Naive B cell (primary cell): ENCODE measurements around the gene STXBP1. TPM values are rescaled to one million over a fixed set of nuclear protein-coding genes. Genes with fewer than 3 reads are reported as not detected.
"Not testable (repeated sequence)": the region's sequence is repeated elsewhere in the genome, so short reads cannot be mapped to it uniquely, and the experiment has no call there.

Source experiments
- ATAC-seq, 2 donors: fragments of 150-1000 bp; cut with Tn5 transposase; 2 replicates each; pipeline ENCODE4 v1.10.0; 2021; ENCODE audit warnings: low read depth in 2 of 2, mild to moderate bottlenecking in 2 of 2, moderate library complexity in 2 of 2
- DNase-seq: peaks from one replicate; pipeline ENCODE4 v3.0.0; 2022
- H3K27ac Mint-ChIP-seq, 6 donors: one replicate each; pipeline ENCODE4 v1.8.0; 2020 to 2022; ENCODE audit warnings: mild to moderate bottlenecking in 6 of 6, mixed read lengths in 6 of 6, moderate library complexity in 5 of 6, inconsistent platforms in 2 of 6
- H3K27me3 Mint-ChIP-seq, 3 donors: one replicate each; pipeline ENCODE4 v1.8.0; 2021 to 2022; ENCODE audit warnings: mixed read lengths in 3 of 3, mild to moderate bottlenecking in 1 of 3
- H3K36me3 Mint-ChIP-seq, 2 donors: one replicate each; pipeline ENCODE4 v1.8.0; 2020 to 2022; ENCODE audit warnings: mixed read lengths in 2 of 2, inconsistent platforms in 1 of 2, mild to moderate bottlenecking in 1 of 2
- H3K4me1 Mint-ChIP-seq, 3 donors: one replicate each; pipeline ENCODE4 v1.8.0; 2020 to 2022; ENCODE audit warnings: mixed read lengths in 3 of 3, inconsistent platforms in 1 of 3, mild to moderate bottlenecking in 1 of 3, moderate library complexity in 1 of 3
- H3K4me3 Mint-ChIP-seq, 8 donors: one replicate each; pipeline ENCODE4 v1.8.0; 2020 to 2022; ENCODE audit warnings: mild to moderate bottlenecking in 8 of 8, mixed read lengths in 8 of 8, moderate library complexity in 8 of 8, inconsistent platforms in 2 of 8
- H3K9me3 Mint-ChIP-seq, 7 donors: one replicate each; pipeline ENCODE4 v1.8.0; 2020 to 2022; ENCODE audit warnings: mixed read lengths in 7 of 7, mild to moderate bottlenecking in 5 of 7, inconsistent platforms in 2 of 7, moderate library complexity in 1 of 7
- polyA plus RNA-seq, 6 donors: library from polyadenylated mRNA; unstranded; fragments of 300-500 nt; fragmentation: Illumina TruSeq; gene quantifications; one replicate each; pipeline ENCODE4 v1.2.3, GENCODE V29; 2021; ENCODE audit warnings: low read depth in 6 of 6

STXBP1 gene
- polyA plus RNA-seq, 6 donors from 2014 or later: 0.31 TPM; not detected in 5

DNA sequence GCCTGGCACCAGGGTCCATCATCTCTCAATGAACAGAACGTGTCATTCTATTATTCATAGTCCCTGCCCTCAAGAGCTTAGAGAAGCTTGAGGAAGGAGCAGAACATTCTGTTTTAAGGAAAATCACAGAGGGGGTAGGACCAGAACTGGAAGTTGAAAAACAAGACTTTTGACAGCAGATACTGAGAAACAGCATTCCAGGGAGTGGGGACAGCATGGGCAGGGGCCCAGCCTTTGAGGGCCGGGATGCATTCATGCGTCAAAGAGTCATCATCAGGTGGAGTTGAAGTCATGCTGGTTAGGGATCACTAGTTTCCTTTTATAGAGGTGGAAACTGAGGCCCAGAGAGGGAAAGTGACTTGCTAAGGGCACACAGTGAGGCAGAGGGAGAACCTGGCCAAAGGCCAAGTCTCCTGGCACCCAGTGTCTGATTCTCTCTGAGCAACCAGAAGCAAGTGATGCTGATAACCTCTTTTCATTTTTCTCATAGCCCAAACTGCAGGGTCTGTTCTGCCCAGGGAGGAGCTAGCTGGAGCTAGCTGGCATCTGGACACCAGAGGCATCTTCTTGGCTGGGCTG lies 41.5 kb upstream of the STXBP1 start:
- Mint-ChIP-seq H3K4me3 (peak overlapping the region in 4 of 8 donors; percentile 82 to 91 (median 87)), H3K4me1 (peaks cover 10 to 16% (median 11%) of the 10 kb centered on the region in 3 donors)
- ATAC-seq: no peak

GRCh38 chr9:127571971-127572370 lies 40.1 kb upstream of the STXBP1 start:
- H3K9me3 Mint-ChIP-seq: no peaks in the 10 kb centered on the region
- H3K4me3 Mint-ChIP-seq: peak overlapping the region in 1 of 8 donors; percentile 4
- peaks cover 10 to 16% (median 11%) of the 10 kb centered on the region in 3 donors for H3K4me1 Mint-ChIP-seq
- peaks cover 0 to 10% (median 0%) of the 10 kb centered on the region in 3 donors for H3K27me3 Mint-ChIP-seq
- DNase-seq (no peak), ATAC-seq (no peak)
- H3K36me3 Mint-ChIP-seq: no peaks in the 10 kb centered on the region
- H3K27ac Mint-ChIP-seq: no peak overlapping the region

More for the DNA sequence above, 41.5 kb upstream of the STXBP1 start:
- DNase-seq: no peak
- Mint-ChIP-seq H3K27me3 (peaks cover 0 to 1% (median 0%) of the 10 kb centered on the region in 3 donors), H3K9me3 (no peaks in the 10 kb centered on the region), H3K36me3 (no peaks in the 10 kb centered on the region), H3K27ac (peak overlapping the region in 4 of 6 donors; percentile 49 to 88 (median 72))

DNA sequence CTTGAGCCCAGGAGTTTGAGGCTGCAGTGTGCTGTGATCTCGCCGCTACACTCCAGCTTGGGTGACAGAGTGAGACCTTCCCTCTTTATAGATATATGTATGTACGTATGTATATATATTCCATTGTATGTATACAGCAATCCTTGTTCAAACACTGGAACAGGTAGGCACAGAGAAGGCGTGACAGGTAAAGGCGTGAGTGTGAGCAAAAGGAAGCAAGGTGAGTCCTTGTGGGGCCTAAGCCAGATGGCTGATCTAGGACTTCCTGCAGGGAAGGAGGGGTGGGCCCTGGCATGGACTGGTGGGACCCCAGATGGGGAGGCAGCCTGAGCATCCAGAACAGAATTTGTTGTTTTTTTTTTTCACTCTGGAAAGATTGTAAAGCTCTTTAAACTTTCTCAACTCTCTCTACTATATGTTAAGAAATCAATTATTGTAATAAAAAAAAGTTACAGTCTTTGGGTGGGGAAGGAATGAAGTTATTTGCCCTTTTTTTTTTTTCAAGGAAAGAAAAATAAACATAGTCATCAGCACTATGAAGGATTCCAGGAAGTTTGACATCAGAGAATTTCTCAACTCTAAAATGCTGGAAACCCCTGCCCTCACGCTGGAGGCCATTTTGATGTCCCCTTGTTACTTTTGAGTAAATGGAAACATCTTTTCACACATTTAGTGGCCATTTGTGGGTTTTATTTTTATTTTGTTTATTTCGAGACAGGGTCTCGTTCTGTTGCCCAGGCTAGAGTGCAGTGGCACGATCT lies 38.9 kb upstream of the STXBP1 start:
- peaks cover 10 to 12% (median 11%) of the 10 kb centered on the region in 3 donors for H3K4me1 Mint-ChIP-seq
- peaks cover 0 to 15% (median 8%) of the 10 kb centered on the region in 3 donors for H3K27me3 Mint-ChIP-seq
- H3K27ac Mint-ChIP-seq: peak overlapping the region in 1 of 6 donors; percentile 5
- no peak for DNase-seq
- H3K36me3 Mint-ChIP-seq: no peaks in the 10 kb centered on the region
- no peaks in the 10 kb centered on the region for H3K9me3 Mint-ChIP-seq
- ATAC-seq: no peak
- H3K4me3 Mint-ChIP-seq: no peak overlapping the region

DNA sequence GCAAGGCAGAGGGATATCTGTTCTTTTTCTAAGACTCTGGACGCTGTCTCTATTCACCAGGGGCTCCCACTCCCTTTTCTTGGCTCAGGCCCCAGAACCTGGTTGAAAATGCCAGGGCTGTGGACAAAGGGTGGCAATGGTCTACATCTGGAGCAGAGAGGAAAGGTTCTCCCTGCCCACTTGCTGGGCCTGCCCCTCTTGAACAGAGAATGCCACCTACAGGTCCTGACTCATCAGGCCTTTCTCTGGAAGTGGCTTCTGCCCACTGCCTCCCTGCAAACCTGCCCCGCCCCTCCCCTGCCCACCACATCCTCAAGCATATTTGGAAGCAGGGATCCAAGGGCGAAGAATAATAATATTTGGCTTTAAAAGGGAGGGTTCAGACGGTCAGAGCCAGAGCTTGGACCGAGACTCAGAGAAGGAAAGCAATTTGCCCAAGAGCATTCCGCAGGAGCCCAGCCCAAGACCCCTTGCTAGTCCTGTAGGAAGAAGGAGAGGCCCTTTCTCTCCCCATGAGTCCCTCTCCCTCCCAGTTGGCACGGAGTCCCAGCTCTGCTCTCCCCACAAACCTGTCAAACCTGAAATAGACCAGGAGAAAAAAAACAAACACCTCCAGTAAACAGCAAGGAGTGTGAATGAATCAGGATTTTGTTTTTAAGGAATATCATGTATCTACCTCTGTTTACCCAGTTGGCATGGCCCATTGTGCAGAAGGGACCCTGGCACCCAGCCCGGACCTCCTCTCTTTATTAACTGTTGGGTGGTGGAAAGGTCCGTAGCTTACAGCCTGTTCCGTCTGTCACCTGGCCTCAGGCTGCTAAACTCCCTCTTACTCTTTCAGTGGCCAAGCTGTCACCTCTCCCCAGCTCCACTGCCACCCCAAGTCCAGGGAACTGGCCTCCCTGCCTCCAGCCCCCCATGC lies 37.7 kb upstream of the STXBP1 start:
- DNase-seq (no peak), ATAC-seq (no peak)
- Mint-ChIP-seq H3K27me3 (peaks cover 0 to 25% (median 17%) of the 10 kb centered on the region in 3 donors), H3K4me3 (no peak overlapping the region), H3K4me1 (peaks cover 10 to 12% (median 11%) of the 10 kb centered on the region in 3 donors), H3K27ac (peak overlapping the region in 2 of 6 donors; percentile 25 to 49), H3K9me3 (no peaks in the 10 kb centered on the region), H3K36me3 (no peaks in the 10 kb centered on the region)

DNA sequence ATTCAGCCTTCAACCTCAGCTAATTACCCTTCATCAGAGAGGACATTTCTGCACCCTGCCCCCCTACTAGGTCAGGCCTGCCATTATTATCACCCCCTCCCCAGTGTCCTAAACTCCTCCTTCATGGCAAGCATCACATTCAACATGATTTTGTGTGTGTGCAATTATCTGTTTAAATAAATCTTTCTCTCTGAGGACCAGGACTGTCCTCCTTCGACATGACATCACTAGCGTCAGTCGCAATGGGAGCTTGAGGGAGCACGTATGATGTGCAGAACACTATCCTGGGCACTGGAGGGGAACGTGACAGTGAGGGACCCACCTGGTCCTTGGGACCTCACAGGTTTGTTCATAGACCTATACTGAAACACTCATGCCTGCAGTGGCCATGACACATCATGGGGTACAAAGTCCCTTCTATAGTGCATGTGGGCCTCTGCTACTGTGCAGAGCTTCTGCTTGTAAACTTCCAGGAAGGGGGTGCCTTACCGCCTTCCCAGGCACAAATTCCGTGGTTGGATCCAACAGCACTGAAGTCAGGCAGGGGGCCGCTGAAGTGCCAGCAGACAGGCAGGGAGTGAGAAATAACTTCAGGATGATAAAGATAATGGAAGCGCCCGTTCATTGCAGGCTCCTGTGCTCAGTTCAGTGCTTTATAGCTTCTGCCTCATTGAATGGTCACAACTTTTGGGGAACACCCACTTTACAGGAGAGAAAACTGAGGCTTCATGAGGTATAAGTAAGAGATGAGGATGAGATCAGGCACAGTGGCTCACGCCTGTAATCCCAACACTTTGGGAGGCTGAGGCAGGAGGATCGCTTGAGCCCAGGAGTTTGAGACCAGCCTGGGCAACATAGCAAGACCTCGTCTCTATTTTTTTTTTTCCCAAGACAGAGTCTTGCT lies 36.0 kb upstream of the STXBP1 start:
- Mint-ChIP-seq H3K9me3 (no peaks in the 10 kb centered on the region), H3K4me3 (peak overlapping the region in 1 of 8 donors; percentile 5), H3K27ac (no peak overlapping the region), H3K4me1 (no peaks in the 10 kb centered on the region), H3K36me3 (no peaks in the 10 kb centered on the region), H3K27me3 (peaks cover 3 to 40% (median 21%) of the 10 kb centered on the region in 3 donors)
- DNase-seq (no peak), ATAC-seq (no peak)

- H3K27me3 Mint-ChIP-seq: peaks cover 4 to 46% (median 28%) of the 10 kb centered on the region in 3 donors
- H3K4me1 Mint-ChIP-seq, ATAC-seq, H3K9me3 Mint-ChIP-seq, H3K4me3 Mint-ChIP-seq, DNase-seq, H3K36me3 Mint-ChIP-seq, H3K27ac Mint-ChIP-seq: not testable (repeated sequence)
These were observed 34.9 kb upstream of the STXBP1 start for GRCh38 chr9:127577194-127577593.

GRCh38 chr9:127578627-127578951 lies 33.5 kb upstream of the STXBP1 start:
- DNase-seq (no peak), ATAC-seq (no peak)
- H3K27ac Mint-ChIP-seq: peak overlapping the region in 1 of 6 donors; percentile 81
- no peaks in the 10 kb centered on the region for H3K9me3 Mint-ChIP-seq
- H3K27me3 Mint-ChIP-seq: peaks cover 4 to 46% (median 28%) of the 10 kb centered on the region in 3 donors
- no peaks in the 10 kb centered on the region for H3K4me1 Mint-ChIP-seq
- H3K4me3 Mint-ChIP-seq: no peak overlapping the region
- no peaks in the 10 kb centered on the region for H3K36me3 Mint-ChIP-seq

DNA sequence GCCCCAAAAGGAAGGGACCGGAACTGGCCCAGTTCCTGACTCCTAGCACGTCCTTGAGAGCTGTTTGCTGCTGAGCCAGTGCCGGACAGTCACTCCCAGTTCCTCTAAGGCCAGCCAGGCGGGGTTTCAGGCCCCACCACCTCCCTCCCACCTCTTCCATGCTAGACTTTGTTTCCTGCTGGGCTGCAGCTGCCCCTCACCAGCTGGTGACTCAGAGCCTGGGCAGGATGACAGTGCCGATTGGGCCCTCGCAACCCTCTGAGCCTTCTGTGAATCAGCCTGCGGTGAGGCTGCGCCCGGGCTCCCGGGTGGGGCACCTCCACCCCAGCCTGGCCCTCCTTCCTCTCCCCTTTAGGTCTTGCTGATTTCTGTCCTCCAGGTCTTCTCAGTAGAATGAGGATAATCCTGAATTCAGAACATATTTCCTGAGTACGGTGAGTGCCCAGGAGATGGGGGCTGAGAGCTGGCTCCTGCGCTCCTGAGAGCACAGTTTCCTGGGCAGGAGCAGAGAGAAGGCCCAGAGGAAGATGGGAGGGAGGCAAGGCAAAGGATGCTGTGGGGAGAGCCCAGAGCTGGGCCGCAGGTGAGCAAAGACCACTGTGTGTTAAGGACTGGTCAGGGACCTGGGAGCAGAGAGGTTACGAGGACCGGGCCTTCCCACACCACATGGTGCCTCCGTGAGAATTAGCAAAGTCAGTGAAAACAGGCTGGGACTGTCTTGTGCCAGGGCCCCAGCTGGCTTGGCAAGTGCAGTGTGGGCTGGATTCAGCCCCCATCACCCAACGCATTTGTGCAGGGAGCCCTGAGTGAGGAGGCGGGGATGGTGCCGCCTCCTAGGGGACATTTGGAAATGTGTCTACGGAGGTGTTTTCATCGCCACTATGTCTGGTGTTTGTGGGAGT lies 32.9 kb upstream of the STXBP1 start:
- DNase-seq (no peak), ATAC-seq (no peak)
- H3K4me1 Mint-ChIP-seq: no peaks in the 10 kb centered on the region
- H3K27me3 Mint-ChIP-seq: peaks cover 4 to 46% (median 28%) of the 10 kb centered on the region in 3 donors
- peak overlapping the region in 1 of 6 donors; percentile 81 for H3K27ac Mint-ChIP-seq
- H3K36me3 Mint-ChIP-seq: no peaks in the 10 kb centered on the region
- H3K9me3 Mint-ChIP-seq: no peaks in the 10 kb centered on the region
- no peak overlapping the region for H3K4me3 Mint-ChIP-seq

GRCh38 chr9:127580366-127580765 lies 31.7 kb upstream of the STXBP1 start:
- H3K27me3 Mint-ChIP-seq: peaks cover 4 to 46% (median 28%) of the 10 kb centered on the region in 3 donors
- no peak for ATAC-seq
- no peak overlapping the region for H3K27ac Mint-ChIP-seq
- H3K4me1 Mint-ChIP-seq: no peaks in the 10 kb centered on the region
- H3K9me3 Mint-ChIP-seq: no peaks in the 10 kb centered on the region
- H3K36me3 Mint-ChIP-seq: no peaks in the 10 kb centered on the region
- H3K4me3 Mint-ChIP-seq: no peak overlapping the region
- no peak for DNase-seq

DNA sequence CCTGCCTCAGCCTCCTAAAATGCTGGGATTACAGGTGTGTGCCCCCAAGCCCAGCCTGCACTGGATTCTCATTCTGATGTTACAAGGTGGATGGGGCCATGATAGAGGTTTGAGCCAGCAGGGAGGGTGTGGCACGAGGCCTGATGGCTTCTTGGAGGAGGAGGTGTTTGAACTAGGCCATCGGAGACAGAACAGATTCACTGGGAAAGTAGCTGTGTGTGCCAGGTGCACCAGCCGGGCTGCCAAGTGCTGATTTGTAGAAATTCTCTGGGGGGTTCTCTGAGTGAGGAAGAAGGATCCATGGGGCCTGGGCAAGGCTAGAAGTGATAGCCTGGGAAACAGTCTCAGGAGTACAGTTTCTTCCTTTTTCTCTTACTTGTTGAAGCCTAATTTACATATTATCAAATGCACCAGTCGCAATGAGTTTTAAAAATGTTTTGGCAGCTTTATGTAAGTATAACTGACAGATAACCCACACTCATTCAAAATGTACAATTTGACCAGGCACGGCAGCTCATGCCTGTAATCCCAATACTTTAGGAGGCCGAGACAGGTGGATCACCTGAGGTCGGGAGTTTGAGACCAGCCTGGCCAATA lies 31.1 kb upstream of the STXBP1 start:
- no peak overlapping the region for H3K4me3 Mint-ChIP-seq
- H3K27me3 Mint-ChIP-seq: peaks cover 6 to 44% (median 28%) of the 10 kb centered on the region in 3 donors
- peak overlapping the region in 1 of 6 donors; percentile 17 for H3K27ac Mint-ChIP-seq
- no peak for DNase-seq
- ATAC-seq: no peak
- H3K36me3 Mint-ChIP-seq: no peaks in the 10 kb centered on the region
- no peaks in the 10 kb centered on the region for H3K9me3 Mint-ChIP-seq
- H3K4me1 Mint-ChIP-seq: peaks cover 0 to 3% (median 0%) of the 10 kb centered on the region in 3 donors

DNA sequence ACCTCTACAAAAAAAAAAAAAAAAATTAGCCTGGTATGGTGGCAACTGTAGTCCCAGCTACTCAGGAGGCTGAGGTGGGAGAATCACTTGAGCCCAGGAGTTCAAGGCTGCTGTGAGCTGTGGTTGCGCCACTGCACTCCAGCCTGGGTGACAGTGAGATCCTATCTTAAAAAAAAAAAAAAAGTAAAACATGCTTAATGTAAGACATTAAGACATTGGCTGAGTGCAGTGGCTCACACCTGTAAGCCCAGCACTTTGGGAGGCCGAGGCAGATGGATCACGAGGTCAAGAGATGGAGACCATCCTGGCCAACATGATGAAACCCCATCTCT lies 27.6 kb upstream of the STXBP1 start:
- not testable (repeated sequence) for H3K4me3 Mint-ChIP-seq, H3K36me3 Mint-ChIP-seq, DNase-seq, H3K9me3 Mint-ChIP-seq, H3K27ac Mint-ChIP-seq, ATAC-seq, H3K4me1 Mint-ChIP-seq
- H3K27me3 Mint-ChIP-seq: peaks cover 24 to 41% (median 29%) of the 10 kb centered on the region in 3 donors
